Fibroblast of the aortic adventitia (primary cell): ENCODE data around the gene BANK1. TPM values are rescaled to one million over a fixed set of nuclear protein-coding genes. Genes with fewer than 3 reads are reported as not detected.

Source experiments
- DNase-seq: peaks from one replicate; pipeline ENCODE4 v3.0.0-alpha.2; 2010; ENCODE audit warnings: low read depth
- H3K4me3 ChIP-seq: 2 replicates; pipeline ENCODE4 v1.5.1; 2011; ENCODE audit warnings: low read depth, mild to moderate bottlenecking, control low read depth, low read length, moderate library complexity
- CTCF ChIP-seq: IDR thresholded peaks from 2 replicates; pipeline ENCODE4 v1.5.1; 2011; ENCODE audit warnings: mild to moderate bottlenecking, low read length, control low read depth, inconsistent platforms; ENCODE audit not compliant: insufficient read depth
- total RNA-seq: library from RNA; depleted of rRNA; stranded (reverse); fragments of >200 nt; gene quantifications from 2 replicates; pipeline ENCODE4 v1.2.3, GENCODE V29; 2012; ENCODE audit warnings: low replicate concordance

BANK1 gene
- total RNA-seq, 1 donor: 0.54 TPM

GRCh38 chr4:102008711-102009110 lies 218.2 kb downstream of the BANK1 start:
- TF ChIP-seq CTCF: no peak
- peak; percentile 22 for DNase-seq
- no peak overlapping the region for H3K4me3 ChIP-seq

- no peak for DNase-seq
- no peak overlapping the region for H3K4me3 ChIP-seq
- TF ChIP-seq CTCF: no peak
Measured at GRCh38 chr4:102022343-102022742, 231.8 kb downstream of the BANK1 start.

GRCh38 chr4:102027961-102028360 lies 237.4 kb downstream of the BANK1 start:
- no peak for DNase-seq
- TF ChIP-seq CTCF: no peak
- H3K4me3 ChIP-seq: no peak overlapping the region

- DNase-seq: no peak
- no peak for TF ChIP-seq CTCF
- H3K4me3 ChIP-seq: no peak overlapping the region
Measured at GRCh38 chr4:102031406-102031805, 240.9 kb downstream of the BANK1 start.

GRCh38 chr4:102036016-102036415 lies 245.5 kb downstream of the BANK1 start:
- no peak for TF ChIP-seq CTCF
- no peak overlapping the region for H3K4me3 ChIP-seq
- DNase-seq: no peak

GRCh38 chr4:102036619-102037376 lies 246.3 kb downstream of the BANK1 start:
- peak; percentile 48 for DNase-seq
- no peak overlapping the region for H3K4me3 ChIP-seq

More at GRCh38 chr4:102036619-102037376, 246.3 kb downstream of the BANK1 start:
- TF ChIP-seq CTCF: no peak
